A549 treated with GW870086 at 1 μM for 4 hours (cell line): ENCODE measurements around the gene ABHD12B. TPM values are rescaled to one million over a fixed set of nuclear protein-coding genes. Genes with fewer than 3 reads are reported as not detected.

ENCODE experiments used
- total RNA-seq: library from RNA; stranded (reverse); fragments of 200-300 nt; extraction: Qiagen RNA extraction; gene quantifications from 5 replicates; pipeline ENCODE4 v1.2.3, GENCODE V29; 2022; ENCODE audit warnings: low read depth

ABHD12B gene, protein sequence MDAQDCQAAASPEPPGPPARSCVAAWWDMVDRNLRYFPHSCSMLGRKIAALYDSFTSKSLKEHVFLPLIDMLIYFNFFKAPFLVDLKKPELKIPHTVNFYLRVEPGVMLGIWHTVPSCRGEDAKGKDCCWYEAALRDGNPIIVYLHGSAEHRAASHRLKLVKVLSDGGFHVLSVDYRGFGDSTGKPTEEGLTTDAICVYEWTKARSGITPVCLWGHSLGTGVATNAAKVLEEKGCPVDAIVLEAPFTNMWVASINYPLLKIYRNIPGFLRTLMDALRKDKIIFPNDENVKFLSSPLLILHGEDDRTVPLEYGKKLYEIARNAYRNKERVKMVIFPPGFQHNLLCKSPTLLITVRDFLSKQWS
- not detected in 5 replicates for total RNA-seq

DNA sequence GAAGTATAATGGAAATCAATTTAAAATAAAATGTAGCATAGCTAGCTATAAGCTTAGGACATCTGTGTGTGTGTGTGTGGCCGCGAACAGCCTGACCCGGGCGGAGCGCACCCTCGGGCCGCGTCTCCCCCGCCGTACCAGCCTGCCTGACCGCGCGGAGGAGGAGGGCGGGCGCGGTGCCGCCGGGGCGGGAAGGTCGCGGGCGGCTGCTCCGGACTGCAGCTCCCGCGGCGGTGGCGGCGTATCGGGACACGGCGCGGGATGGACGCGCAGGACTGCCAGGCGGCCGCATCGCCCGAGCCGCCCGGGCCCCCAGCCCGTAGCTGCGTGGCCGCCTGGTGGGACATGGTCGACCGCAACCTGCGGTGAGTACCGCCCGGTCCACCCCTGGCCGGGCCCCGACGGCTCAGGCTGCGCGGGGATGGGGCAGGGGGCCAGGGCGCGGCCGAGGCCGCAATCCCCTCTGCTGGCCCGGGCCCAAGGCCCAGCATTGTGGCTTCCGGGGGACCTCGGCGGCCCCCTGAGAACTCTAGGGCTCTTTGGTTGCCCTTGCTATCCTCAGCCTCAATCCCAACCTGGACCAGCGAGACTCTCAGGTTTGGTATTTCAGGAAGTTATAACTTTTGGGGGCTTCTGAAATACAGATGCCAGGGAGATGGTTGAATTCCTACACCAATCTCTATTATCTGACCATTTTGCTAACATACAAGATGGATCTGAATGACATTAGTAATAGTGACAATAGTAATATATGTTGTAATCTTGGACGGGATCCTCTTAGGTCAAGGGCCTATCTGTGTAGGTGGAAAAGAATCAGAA lies at the start of gene ABHD12B:
ABHD12B (plus strand) TSS at position 140 of the 819 bp plus-strand sequence; CDS start at position 262, 122 bp downstream.

DNA sequence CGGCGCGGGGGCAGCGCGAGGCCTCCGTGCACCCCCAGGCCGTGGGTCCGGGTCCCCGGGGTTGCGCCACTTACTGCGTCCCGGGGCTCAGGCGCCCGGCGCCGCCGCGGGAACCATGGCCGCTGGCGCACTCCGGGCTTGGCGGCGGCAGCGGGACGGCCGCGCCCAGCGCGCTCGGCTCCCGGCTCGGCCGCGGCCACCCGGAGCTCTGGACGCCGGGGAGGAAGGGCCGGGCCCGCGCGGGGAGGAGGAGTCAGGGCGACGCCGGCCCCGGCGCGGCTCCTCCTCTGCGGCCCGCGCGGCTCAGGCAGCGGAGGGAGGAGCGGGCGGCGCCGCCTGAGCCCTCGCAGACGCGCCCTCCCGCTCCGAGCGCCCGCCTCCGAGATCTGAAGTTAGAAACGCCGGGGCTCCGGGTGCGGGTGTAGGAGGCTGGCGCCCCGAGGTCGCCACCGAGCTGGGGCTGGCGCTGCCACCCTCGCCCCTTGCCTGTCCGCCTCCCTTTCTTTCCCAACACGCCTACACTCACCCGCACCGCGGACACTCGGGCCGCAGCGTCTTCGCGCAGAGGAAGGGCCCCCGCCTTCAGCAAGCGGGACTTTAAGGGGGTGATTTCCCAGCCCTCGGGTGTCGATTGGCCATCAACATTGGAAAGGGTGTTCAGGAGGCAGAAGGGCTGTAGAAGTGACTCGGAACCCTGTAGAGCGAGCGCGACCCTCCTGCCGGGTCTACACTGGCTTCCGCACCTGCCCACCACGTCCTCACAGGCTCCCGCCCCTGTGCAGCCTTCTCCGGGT lies 40.7 kb upstream of the ABHD12B start, which contains the start of gene NIN:
NIN (minus strand) TSS at position 231 of the 794 bp plus-strand sequence. CDS start 9,106 bp downstream, outside the sequence.

DNA sequence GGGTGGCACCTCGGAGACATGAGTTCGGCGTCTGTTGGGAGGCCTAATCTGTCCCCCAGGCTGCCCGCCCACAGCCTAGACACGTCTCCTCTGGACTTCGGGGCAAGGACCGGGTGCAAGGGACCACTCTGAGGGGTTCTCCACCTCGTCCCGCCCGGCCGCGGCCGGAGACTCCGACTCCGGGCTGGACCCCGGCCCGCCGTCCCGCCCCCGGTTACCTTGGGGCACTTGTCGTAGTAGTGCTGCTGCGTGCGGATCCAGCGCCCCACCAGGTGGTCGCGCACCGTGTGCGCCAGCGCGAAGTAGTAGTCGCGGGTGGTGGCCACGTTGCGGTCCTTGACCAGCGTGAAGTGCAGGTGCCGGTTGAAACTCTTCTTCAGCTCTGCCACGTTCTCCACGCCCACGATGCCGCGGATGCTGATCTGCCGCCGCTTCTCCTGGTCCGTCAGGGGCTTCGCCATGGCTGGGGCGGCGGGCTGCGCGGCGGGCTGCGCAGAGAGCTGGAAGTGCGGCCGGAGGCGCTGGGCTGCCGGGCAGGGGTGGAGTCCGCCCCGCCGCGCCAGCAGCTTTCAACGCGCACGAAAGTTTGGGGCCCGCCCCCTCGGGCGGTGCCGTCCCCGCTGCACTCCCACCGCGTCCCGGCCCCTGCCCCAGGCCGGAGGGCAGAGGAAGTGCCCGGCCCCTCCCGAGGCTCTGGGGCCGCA lies 72.2 kb downstream of the ABHD12B start, which contains the start of gene PYGL:
PYGL (minus strand) TSS at position 541 of the 704 bp plus-strand sequence; CDS start at position 461, 80 bp downstream.

Other genes with a start within 250 kb of the ABHD12B start
- gene SAV1, start 203.7 kb upstream of the ABHD12B start, total RNA-seq, result 22.3 to 29.8 TPM (median 28.7 TPM) in 5 replicates
- gene NIN, start 40.9 kb upstream of the ABHD12B start, total RNA-seq, result 11.1 to 18.0 TPM (median 15.5 TPM) in 5 replicates
- 135 to 189 TPM (median 166 TPM) in 5 replicates for gene PYGL, start 72.4 kb downstream of the ABHD12B start, total RNA-seq
- gene TRIM9, start 223.1 kb downstream of the ABHD12B start, total RNA-seq, result 11.0 to 16.4 TPM (median 15.6 TPM) in 5 replicates